GM21526 (cell line): ENCODE measurements around the gene TMEFF2.

ENCODE experiments used
- ATAC-seq: cut with Tn5 transposase; IDR thresholded peaks from one replicate; pipeline ENCODE4 v1.9.1; 2021; ENCODE audit warnings: moderate library complexity; ENCODE audit not compliant: unreplicated experiment, low FRiP score

TMEFF2 gene

DNA sequence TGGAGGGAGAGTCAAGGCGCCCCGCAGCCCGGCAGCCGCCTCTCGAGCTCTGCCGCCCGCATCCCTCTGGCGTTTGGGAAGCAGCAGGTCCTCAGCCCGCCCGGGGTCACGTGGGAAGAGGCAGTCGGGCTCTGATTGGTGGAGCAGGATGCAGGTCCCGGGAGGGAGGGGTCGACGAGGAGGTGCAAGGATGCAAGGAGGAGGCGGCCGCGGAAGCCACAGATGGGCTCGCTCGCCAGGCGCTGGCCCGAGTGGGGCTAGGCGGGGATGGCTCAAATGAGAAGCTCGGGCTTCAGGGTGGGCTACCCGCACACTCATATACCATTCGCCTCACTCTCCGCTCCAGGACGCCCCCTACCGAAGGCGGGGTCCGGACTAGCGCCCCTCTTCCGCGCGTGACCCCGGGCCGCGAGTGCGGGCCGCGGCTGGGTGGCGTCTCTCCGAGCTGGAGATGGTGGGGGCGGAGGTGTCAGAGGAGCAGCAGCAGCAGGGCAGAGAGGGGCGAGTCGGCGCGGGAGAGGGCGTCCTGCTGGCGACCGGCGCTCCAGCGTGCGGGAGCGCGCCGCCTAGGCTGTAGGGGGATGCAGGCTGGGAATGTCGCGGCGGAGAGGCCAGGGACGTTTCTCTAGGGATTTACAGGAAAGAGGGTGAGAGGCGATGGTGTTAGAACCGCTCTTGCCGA lies at the start of gene TMEFF2:
TMEFF2 (minus strand) TSS at position 68 of the 682 bp plus-strand sequence. CDS start 409 bp downstream, outside the sequence.
- peak; percentile 69 for ATAC-seq

- ATAC-seq: no peak
These were observed 48.8 kb upstream of the TMEFF2 start for GRCh38 chr2:192243488-192243887.

GRCh38 chr2:192236136-192236535 lies 41.4 kb upstream of the TMEFF2 start:
- ATAC-seq: no peak

DNA sequence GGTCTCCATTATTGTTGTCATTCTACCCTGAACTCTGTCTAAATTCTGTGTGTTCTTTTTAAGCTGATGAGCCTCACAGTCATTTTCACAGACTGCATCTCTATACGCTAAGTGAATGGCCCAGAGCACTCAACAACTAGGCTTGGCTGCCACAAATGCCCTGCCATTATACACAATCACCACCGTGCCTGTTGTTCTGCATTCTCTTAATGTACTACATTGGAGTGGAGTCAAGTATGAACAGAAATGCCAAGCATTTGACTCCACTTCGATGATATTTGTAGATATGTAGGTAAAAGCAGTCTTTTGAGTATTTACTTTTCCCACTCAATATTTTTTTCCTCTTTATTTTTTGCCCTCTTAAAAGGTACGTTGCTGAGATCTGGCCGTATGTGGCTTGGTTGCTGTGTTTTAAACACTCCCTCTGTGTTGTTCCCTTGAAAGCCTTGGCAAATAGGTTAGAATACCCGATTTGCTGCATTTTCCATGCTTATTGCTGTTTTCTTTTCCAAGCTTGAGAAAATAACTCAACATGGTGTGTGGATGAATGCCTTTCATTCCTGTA lies 36.2 kb upstream of the TMEFF2 start:
- no peak for ATAC-seq

DNA sequence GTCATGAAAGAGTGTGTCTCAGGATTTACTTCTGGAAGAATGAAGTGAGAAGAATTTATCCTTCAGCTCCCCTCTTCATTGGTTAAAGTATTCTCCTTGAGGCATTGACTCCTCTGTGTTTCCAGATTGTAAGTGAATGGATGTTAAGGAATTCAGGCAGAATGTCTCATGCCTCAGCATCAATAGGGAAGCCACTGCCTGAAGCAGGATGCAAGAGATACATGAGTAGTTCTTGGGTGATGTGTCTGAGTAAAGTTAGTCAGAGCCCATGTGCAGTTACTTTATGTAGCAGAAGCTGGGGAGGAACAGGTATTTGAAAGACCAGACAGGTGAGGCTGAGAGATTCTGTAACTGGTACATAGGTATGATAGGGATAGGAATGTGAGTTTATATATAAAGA lies 34.0 kb upstream of the TMEFF2 start:
- no peak for ATAC-seq

DNA sequence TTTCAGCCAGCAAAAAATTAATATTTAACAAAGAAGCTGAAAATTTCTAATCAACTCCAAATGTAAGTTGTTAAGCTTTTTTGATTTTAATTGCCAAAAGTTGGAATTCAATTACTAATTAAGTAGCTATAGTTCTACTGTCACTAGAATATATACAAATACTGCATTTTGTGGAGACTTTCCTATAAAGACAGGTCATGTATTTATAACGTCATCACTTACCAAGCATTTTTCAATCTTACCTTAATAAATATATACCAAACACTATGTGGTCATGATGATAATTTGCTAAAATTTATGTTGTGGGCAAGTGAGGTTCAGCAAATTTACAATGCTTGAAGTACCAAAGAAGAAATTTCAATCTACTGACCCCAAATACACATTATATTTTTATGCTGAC lies 24.2 kb upstream of the TMEFF2 start:
- no peak for ATAC-seq

- ATAC-seq: no peak
These were observed 23.6 kb upstream of the TMEFF2 start for GRCh38 chr2:192218377-192218776.

DNA sequence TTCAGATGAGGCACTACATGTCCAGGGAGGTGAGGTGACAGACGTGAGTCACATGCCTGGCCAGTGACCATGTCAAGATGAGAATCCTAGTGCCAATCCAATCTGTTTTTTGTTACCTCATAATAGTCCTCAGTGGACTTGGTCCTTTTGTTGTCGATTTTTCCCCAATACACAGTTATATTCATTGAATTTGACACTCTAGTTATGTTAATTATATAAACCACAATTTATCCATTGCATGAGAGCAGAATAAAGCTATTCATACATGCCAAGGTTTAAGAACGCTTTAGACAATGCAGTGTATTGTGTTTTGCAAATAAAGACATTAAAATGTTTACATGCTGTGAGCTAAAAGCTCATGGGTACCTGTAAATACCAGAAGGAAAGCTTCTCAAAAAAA lies 21.6 kb upstream of the TMEFF2 start:
- no peak for ATAC-seq

DNA sequence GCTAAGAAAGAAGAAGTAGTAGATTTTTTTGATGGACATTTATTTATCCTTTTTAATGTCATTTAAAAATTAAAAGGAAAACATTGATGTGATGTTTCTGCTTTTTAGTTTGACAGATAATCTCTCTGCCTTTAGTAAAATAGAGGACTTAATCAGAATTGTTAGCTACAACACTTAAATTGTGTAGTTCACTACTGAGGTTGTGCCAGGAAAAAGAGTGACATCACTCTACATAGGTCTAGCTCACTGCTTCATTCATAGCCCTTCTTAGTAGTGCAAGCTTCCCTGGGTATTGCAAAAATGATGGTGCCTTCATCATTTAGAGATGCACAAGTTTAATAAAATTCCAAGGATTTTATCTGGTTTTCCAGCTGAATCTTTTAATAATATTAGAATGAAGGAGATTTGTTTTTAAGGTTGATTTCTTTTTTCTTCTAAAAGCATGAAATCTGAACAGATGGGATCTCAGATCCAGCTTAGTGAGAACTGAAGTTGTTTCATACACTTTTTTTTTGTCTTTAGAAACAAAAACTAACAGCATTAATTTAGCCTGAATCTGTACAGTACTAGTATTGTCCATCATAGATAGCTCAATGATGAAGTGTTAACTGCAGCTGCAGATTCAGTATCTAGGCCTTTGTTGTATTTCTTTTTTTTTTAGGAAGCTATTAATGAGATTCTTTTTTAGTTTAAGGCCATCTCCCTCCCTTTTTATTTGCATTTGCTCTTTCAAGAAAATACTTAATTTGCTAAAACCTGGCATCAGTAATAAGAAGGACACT lies 20.6 kb upstream of the TMEFF2 start:
- no peak for ATAC-seq

DNA sequence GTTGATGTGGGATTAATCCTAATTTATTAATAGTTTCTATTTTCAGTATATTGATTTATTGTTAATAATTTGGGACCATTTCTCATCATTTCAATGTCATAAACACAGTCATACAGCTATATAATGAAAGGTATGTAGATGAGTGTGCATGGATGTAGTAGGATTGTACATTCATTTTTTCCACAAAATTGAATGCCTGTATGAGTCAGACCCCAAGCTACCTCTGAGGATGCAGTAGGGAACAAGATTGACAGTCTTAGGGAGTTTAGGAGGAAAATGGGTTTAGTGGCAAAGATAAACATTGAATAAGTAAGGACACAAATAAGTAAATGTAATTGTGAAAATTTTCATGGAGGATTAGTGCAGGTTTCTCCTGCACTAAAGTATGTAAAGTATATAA lies 14.1 kb upstream of the TMEFF2 start:
- no peak for ATAC-seq

- ATAC-seq: no peak
These were observed 11.7 kb upstream of the TMEFF2 start for GRCh38 chr2:192206399-192206798.

GRCh38 chr2:192203876-192204275 lies 9.1 kb upstream of the TMEFF2 start:
- no peak for ATAC-seq

GRCh38 chr2:192202373-192202772 lies 7.6 kb upstream of the TMEFF2 start:
- ATAC-seq: no peak

DNA sequence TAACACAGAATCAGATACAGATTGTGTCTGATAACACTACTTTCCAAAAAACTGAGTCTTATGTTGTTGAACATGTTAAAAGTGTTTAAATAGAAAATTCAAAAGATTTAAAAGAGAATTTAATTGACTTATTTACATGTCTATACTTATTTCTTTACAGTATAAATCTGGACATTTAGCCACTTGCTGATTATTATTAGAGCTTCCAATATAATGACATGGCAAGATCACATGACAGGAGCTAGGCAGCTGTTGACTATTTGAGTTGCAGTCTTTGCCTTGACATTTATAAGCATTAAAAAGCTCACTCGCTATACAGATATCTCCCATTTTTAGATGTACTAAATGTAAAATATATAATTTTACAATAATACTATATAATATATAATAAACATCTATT lies 6.4 kb upstream of the TMEFF2 start:
- ATAC-seq: no peak

GRCh38 chr2:192197357-192197756 lies 2.6 kb upstream of the TMEFF2 start:
- ATAC-seq: no peak

DNA sequence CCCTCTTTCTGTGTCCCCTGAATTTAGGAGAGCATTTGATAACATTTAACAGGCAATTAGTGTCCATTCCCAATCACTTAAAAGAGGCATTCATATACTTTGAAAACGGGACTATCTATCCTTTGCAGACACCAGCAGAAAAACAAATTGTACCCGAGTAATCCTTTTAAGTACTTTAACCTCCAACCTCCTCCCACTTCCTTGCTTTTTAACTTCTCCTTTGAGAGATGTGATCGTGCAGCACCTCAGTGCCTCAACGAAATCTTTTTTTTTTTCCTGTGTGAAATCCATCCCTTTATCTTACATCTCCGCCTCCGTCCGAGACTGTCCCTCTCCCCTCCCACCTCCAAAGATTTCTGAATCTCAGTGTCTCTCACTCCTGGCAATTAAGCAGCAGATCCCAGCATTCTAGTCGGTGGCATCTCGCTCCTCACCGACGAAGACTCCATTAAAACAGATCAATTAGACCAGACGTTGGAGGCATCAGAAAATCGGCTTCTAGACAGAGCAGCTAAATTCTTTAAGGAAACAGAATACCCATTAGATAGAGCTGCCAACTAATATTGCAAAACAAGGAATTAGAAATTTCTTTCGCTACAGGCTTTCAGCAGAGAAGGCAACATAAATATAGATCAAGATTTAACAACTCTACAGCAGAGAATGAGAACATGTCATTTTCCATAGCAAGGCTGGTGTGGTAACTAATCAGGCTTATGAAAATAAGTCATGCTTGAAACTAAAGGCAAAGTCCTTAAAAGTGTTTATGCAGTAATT lies 1.9 kb upstream of the TMEFF2 start:
- no peak for ATAC-seq

- no peak for ATAC-seq
These were observed 1.1 kb upstream of the TMEFF2 start for GRCh38 chr2:192195548-192196418.

- ATAC-seq: peak; percentile 6
These were observed 368 bp downstream of the TMEFF2 start for GRCh38 chr2:192194265-192194865.

GRCh38 chr2:192190474-192190873 lies 4.3 kb downstream of the TMEFF2 start:
- ATAC-seq: no peak

GRCh38 chr2:192186806-192187205 lies 7.9 kb downstream of the TMEFF2 start:
- no peak for ATAC-seq
